ENCODE results near the gene PRKAG2.

DNA sequence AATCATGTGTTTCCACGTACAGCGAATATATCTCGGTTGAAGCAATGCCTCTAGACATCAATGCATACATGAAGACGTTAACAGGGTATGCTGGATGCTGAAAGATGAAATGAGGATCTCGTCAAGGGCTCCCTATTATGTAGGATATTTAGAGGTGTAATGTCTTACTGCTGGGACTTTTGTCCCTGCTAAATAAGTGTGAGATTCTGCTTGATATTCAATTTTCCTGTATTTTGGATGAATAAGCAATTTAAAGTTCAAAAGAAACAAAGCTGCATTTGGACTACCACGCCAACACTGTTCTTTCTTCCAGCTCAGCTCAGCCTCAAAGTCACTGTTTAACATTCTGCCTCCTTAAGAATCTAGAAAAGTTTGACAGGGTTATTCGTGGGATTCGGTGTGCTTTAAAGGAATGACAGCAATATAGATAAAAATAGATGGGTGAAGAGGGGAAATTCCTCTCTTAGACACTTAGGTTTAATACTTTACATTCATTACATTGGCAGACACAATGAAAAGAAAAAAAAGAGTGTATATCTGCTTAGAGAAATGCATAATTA is 247.1 kb downstream of the PRKAG2 start:
- TF ChIP-seq POLR2A (IDR thresholded peaks at IDR 0.05) (no peak), EP300 (IDR thresholded peaks at IDR 0.05; ENCODE audit: low read depth) (no peak), POLR2AphosphoS5 (IDR thresholded peaks at IDR 0.05) (no peak)
- TF ChIP-seq, protein P1, sequence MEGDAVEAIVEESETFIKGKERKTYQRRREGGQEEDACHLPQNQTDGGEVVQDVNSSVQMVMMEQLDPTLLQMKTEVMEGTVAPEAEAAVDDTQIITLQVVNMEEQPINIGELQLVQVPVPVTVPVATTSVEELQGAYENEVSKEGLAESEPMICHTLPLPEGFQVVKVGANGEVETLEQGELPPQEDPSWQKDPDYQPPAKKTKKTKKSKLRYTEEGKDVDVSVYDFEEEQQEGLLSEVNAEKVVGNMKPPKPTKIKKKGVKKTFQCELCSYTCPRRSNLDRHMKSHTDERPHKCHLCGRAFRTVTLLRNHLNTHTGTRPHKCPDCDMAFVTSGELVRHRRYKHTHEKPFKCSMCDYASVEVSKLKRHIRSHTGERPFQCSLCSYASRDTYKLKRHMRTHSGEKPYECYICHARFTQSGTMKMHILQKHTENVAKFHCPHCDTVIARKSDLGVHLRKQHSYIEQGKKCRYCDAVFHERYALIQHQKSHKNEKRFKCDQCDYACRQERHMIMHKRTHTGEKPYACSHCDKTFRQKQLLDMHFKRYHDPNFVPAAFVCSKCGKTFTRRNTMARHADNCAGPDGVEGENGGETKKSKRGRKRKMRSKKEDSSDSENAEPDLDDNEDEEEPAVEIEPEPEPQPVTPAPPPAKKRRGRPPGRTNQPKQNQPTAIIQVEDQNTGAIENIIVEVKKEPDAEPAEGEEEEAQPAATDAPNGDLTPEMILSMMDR (IDR thresholded peaks at IDR 0.05): no peak

Data from transverse colon (tissue), 4 donors.